Erythroblast (primary cell): Measurements from ENCODE around the gene SH3D19.

ENCODE experiments used
- GATA1 ChIP-seq: IDR thresholded peaks from 2 replicates; pipeline ENCODE4 v1.6.1; 2011; ENCODE audit warnings: low read depth, mild to moderate bottlenecking, control low read depth, low read length, moderate library complexity
- POLR2A ChIP-seq: IDR thresholded peaks from 2 replicates; pipeline ENCODE4 v1.6.1; 2011; ENCODE audit warnings: mild to moderate bottlenecking, low read length

DNA sequence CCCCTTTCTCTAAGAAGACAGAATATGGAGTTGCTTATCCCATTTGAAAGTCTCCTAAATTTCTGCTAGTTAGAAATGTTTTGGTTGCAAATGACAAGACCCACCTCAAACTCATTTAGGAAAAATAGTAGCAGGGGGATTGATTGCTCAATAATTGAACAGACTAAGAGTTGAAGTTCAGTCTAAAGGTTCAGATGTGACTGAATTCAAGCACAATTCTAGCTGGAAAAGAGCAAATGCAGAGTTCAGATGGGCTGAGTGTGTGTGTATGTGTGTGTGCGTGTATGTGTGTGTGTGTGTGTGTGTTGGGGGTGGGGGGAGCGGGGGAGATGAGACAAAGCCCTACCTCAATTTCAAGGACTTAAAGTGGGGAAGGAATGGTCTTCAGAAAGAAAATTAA is 35.7 kb upstream of the SH3D19 start:
- TF ChIP-seq POLR2A: no peak
- TF ChIP-seq GATA1: no peak
